GM19238 (cell line): ENCODE results near the gene PUM1.

Experiments
- DNase-seq: peaks from one replicate; pipeline ENCODE4 v3.0.0; 2011; ENCODE audit warnings: low spot score; ENCODE audit not compliant: insufficient read length

PUM1 gene

DNA sequence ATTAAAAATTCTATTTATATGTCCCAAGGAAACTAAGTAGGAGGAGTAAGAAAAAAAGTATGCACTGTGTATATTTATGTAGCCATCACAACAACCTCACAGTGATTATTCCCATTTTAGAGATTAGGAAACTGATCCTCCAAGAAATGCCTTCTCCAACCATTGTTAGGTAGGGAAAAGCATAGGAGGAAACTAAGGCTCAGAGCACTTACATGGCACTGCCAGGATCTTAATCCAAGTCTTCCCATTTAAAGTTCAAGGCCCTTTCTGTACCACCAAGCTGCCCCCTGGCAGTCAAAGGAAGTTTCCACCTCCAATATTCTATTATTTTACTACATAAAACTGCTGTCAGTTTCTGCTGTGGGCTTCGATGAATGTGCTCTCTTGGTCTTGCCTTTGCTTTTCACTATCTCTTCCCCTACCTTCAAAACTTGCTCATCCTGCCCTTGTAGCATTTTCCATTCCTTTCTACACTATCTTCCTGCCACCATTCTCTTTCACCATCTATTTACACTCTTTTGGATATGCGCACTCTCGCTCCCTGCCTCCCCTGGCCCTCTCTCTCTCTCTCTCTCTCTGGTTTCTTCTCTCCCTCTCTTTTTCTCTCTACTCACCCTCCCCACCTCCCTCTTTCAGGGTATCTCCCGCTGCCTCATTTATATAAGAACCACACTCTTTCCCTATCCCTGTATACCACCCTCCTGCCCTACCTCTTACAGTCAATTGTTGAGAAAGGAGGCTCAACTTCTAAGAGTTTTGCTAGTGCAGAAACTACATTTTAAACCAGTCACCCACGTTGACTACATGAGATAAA is 34.0 kb downstream of the PUM1 start:
- DNase-seq: no peak

DNA sequence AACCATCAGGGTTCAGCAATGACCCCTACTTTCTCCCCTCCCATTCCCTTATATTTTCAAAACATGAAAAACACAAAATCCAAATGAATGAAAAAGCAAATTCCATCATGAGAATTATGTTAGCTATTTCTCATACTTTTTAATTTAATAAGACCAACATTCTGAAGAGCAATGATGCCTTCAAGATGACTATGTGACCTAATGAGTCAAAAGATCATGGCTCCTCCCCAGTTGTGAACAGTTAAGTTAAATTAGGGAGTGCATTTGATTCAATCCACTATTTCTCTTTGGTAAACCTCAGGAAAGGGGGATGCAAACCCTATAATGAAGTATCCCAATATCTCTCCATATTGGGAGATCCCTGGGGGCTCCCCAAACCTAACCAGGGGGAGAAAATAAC is 36.5 kb downstream of the PUM1 start:
- DNase-seq: no peak

DNA sequence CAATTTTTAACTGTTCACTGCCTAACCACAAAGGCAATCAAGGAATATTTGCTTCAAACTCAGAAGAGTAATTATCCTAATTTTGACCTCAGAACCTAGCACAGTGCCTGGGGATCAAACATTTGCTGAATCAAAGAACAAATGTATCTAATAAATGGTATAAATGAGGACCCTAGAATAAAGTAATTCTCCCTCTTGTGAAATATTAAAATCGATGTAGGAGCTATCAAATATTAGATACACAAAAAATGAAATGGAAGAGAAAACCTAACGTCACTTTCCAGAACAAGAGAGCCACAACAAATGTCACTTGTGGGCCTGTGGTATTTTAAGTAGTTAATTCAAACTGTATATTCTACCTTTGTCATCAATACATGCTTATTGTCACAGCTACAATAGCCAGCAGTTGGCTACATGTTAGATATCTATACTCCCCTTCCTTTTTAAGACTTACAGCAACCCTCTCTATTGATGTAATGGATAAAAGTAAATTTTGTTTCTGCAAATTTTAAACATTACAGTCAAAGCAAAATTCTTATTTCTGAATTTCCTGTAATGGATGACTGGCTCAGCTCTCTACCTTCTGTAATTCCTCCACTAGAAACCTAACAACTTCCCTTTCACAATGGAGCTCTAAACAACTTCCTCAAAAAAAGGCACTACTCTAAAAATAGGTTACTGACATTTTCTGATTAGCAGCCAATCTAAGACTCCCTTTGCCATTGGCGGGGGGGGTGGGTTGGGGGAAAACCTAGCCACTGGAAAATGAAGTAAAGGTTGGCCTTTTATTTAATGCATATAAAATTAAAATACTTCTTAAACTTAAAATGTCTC is 37.6 kb downstream of the PUM1 start:
- DNase-seq: peak; percentile 17

DNA sequence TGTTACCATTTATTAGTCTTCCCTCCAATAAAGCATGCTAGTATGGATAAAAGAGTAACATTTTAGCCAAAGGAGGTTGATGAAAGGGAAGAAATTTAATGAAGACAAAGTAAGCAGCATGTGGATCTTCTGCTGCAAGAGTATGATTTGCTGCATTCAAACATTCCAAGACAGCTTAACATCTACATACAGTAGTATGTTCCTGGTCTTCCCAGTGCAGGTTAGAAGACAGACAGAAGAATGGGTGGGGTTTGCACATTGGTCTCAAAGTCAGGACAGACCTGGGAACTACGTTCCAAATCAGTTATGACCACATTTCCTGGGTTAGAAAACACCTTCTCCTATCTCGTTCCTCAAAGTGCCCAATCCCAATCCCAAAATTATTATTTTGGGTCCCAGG is 43.3 kb downstream of the PUM1 start:
- no peak for DNase-seq

DNA sequence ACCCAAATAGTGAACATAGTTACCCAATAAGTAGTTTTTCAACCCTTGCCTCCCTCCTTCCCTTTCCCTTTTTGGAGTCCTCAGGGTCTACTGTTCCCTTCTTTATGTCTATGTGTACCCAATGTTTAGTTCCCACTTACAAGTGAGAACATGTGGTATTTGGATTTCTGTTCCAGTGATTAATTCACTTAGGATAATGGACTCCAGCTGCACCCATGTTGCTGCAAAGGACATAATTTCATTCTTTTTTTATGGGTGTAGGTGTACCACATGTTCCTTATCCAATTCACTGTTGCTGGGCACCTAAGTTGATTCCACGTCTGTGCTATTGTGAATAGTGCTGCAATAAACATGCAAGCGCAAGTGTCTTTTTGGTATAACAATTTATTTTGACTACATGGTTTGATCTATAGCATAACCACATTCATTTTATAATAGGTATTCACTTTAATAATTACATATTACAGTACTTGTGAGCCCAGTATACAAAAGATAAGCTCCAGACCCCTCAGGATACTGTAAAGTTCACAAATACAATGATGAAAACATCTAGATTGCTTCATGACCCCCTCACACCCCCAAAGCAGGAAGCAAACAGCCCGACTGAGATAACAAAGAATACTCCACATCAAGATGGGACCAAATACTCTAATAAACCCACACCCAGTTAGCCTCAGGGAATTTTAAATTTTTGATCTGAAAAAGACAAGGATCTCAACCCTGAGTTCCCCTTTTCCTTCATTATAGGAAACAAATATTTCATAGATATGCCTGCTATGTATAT is 45.3 kb downstream of the PUM1 start:
- DNase-seq: no peak

DNA sequence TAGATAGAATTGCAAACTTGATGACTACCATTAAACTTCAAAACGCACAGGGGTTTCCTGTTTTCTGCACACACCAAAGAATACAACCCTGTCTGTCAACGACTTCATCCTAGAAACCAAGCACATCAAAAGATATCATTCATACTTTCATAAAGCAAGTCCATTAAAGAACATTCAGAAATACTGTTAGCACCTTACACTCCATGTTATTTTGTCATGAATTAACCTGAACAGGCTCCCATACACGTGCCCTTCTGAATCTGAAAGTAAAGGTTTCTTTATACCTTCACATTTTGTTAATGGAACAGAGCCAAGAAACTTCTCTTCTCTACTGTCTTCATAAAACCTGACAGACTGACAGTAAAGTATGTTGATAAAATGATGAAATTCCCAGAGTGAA is 46.1 kb downstream of the PUM1 start:
- no peak for DNase-seq

DNA sequence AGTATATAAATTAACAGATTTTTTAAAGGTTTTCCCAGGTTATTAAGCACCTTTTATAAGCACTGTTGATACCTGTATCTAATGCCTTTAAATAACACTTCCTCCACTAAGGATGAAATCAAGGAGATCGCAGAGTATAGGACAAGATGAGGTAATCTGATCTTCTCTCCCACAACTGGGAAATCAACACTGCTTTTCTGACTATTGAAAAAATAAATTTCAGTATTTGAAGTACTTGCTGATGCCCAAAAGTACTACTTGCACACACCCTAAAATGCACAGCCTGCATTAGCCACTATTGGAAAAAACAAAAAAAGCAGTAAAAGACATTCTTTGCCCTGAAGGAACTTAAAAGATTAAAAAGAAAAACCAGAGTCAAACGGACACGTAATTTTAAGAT is 48.6 kb downstream of the PUM1 start:
- DNase-seq: no peak

DNA sequence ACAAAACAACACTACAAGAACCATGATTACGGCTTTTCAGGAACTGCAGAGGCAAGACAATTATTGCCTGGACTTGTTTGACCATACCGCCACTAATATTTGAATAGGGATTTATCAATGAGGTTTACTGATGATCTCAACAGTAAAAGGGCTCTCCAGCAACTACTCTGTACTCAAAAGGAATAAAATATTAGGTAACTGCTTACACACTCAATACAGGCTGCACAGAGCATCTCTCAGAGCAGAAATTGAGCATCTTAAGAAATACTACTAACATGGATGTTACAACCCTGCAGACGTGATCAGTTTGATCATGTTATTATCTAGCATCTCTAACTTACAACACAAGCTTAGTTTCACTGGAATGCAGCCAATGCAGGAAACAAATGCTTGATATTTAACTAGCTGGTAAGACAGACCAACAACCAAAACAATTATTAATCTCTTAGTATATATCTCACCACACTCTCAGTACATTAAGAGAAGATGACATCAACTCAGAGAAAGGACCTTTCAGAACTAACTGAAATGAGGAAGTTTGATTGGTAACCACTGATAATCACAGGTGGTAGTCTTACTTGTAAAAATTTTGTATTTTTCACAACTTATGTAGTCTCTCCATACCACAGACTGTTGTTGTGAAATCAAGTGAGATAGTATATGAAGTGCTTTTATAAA is 52.2 kb downstream of the PUM1 start:
- DNase-seq: peak; percentile 4

DNA sequence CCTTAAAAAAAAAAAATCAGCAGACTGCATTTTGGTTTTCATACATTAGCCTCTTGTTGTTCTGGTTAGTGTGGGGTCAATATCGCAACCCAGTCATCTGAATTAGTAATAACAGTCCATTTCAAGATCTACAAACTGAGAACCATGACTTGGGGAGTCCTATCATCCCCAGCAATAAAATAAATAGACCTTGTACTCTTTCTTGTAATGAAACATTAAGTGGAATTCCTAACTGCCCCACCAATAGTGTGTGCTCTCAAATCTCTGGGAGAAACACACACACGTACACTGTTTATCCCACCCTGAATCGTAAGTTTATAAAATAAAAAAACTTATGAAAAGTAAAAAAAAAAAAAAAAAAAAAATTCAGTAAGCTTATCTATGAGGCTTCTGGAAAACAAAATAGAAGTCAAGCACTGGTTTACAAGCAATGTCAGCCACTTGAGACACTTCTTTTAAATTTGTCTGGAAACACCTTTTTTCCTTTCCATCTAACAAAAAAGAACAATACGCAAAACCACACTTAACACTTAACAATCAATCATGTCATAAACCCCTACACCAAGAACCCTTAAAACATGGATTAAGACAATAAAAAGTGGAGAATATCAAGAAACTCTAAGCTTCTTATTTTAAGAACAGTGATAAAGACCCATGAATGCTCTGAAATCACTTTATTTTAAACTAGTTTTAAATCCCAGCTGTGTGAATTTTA is 53.1 kb downstream of the PUM1 start:
- no peak for DNase-seq

DNA sequence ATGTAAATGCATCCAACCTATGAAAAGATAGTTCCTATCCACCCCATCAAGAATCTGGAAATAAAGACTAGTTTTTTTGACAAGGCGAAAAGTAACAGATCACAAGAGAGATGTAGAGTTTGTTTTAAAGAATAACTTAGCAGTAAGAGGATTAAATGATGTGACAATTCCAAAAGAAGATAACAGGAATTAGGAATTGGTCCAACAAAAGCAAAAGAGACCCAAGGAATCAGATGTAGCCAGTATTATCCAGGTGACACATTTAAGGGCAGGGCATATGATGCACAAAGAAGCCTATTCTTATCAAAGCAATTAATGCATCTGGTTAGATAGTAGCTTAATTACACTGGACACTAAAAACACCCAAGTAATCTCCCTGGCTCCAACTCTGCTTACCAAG is 53.8 kb downstream of the PUM1 start:
- no peak for DNase-seq

DNA sequence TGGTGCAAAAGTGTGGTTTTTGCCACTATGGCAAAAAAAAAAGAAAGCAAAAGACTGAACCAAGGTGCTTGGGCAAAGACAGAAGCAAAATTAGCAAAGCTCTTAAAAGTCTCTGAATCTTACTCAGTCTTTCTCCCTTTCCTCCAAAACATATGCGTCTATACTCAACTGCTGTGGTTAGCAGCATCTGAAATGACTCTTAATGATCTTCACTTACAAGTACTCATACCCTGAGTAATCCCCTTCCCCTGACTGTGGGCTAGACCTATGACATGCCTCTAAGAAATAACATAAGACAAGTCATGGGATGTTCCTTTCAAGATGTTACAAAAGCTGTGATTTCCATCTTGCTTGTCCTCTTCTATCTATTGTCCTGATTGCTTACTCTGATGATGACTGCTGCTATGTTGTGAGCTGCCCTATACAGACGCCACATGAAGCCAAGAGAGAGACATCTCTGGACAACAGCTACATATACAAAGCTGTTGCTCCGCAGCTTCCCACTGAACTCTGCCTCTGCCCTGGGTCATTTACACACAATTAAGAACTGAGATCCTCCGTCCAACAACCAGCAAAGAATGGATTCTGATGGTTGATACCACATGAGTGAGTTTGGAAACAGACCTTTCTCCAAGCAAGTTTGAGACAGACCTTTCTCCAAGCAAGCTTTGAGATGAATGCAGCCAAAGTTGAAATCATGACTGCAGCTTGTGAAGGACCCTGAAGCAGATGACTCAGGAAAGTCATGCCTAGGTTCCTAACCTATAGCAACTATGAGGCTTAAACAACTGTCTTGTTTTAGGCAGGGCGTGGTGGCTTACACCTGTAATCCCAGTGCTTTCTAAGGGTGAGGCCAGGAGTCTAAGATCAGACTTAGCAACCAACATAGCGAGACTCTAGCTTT is 55.2 kb downstream of the PUM1 start:
- peak; percentile 5 for DNase-seq

DNA sequence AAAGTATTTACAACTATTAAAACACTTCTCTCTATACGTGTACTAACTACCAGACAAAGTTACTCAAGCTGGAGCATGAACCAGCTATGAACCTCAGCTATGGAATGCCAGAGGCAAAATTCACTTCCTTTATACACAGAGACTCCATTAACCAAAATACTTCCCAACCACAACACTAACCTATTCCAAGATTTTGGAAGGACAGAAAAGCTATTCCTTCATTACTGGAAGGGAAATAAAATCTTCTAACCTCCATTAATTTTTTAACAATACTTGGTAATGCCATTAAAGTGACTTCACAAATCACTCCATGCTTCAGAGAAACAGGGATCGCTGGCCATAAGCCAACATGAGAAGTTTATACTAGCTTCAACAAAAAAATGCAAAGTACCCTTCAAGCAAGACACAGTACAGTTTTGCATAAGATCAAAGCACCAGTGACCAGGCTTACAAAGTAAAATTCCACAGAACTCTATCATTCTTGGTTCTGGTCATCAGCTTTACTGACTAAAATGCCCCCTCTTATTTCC is 58.0 kb downstream of the PUM1 start:
- DNase-seq: no peak

DNA sequence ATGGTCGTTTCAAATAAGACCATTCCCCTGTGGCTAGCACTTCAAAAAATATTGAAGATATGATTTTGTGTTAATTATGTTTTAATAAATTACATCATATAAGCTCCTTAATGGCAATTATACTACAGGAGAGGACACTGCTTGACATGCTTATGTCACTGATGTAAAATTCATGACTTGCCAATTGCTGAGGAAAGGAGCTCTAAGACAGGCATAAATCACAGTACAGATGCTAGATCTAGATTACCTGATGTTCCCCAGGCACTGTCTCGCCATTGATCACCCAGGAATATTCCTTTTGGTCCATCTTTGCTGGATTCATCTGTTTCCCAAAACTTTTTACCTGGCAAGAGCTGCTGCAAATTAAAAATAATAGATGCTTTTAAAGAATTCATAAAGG is 58.8 kb downstream of the PUM1 start:
- DNase-seq: no peak

DNA sequence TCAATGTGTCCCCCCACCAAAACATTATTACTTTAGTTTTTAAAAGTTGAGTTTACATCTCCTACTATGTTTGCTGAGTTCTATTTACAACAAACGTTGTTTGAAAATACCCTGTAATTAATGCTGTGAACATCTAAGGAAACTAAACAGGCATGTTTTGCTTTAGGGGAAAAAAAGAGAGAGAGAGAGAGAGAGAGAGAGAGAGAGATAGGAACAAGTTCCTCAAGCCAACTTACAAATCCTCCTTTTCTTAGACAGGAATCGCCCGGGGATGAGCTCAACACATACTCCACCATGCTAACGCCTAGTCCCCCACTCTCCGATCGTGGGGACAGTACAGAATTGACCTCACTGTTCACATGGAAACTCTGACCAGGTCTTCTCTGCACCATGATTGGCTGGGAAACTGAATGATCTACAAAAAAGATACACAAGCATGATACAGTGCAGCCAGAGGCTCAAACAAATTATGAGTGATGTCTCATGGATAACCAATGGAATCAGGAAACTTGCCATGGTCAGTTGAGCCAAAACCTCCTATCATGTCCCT is 59.8 kb downstream of the PUM1 start:
- DNase-seq: no peak

DNA sequence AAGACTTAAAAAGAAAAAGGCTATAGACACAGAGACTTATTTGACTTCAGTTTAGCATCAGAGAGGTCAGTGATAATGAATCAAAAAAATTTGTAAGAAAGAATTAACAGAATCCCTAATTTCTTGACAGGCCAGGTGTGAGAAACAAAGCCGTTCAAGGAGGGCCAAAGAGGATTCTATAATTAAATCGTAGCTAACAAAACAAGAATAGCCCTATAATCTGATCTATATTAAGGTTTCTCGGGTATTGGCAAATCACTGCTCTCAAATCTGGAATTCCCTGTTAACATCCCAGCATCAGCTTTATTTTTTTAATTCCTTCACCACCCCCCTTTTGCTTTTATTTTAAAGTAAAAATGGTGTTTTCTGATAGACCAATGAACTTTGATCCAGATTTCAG is 60.3 kb downstream of the PUM1 start:
- no peak for DNase-seq

DNA sequence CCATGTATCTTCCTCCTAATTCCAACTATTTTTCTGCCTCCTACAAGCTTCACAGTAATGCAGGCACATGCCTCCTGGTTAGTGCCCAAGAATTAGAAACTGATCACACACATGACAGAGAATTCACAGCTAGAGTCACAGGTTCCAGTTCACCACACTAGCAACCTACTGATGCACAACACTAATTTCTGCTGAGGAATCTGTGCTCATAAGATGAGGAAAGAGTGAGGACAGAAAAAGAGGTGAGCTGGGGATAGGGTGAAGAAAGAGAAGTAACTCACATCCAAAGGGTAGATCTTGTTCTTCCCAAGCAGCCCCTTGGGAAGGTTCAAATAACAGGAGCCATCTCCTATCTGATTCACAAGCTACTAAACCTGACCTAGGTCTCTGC is 61.3 kb downstream of the PUM1 start:
- DNase-seq: no peak

DNA sequence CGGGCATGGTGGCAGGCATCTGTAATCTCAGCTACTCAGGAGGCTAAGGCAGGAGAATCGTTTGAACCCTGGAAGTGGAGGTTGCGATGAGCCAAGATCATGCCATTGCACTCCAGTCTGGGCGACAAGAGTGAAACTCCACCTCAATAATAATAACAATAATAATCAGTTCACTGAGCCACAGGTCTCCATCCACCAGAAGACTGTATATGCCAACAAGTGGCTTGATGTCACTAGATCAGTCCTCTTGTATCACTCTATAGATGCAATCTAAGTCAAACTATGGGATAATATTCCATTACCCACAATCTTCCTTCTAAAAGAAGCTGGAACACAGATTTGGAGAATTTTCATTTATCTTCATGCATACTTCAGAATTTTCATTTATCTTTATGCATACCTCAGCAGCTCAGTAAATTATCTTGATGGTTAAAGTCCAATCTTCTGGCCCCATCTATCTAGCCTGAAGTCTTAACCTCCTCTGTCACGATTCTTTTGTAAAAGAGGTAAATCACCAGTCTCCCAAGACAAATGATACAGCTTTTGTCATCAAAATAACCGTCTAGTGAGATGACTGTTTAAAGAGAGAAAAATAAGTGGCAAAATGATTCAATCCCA is 61.8 kb downstream of the PUM1 start:
- DNase-seq: no peak

DNA sequence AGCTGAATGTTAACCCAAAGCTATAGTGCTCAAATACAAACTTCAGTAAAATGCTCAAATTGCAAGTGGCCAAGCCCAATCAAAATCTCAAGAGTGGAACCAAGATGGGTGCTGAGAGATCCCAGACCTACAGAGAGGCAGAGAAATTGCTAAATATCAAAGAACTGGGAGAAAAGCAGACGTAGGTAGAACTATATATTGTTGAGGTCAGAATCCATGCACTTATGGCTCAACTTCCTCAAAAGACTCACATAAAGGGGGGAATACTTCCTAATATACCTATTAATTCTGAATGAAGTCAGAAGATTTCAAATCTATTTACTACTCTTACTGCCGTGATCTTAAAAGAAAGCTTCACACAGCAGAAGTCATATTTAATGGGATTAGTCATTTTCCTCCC is 65.2 kb downstream of the PUM1 start:
- DNase-seq: no peak

DNA sequence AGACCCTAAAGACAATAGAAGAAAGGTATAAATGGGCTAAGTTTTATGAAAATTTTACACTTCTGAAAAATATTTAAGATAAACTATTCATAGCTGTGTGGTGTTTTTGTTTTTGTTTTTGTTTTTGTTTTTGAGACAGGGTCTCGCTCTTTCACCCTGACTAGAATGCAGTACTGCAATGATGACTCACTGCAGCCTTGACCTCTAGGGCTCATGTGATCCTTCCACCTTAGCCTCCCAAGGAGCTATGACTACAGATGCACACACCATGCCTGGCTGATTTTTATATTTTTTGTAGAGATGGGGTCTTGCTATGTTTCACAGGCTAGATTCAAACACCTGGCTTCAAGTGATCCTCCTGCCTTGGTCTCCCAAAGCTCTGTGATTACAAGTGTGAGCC is 66.6 kb downstream of the PUM1 start:
- DNase-seq: no peak
